SW480 (cell line): ENCODE measurements around the gene CEP350.

ENCODE experiments used
- DNase-seq: peaks from one replicate; pipeline ENCODE4 v3.0.0-alpha.2; 2016; ENCODE audit warnings: low spot score

The CEP350 gene

GRCh38 chr1:179954493-179955286 lies at the start of gene CEP350:
TSS of gene CEP350 (plus strand) at chr1:179954810. CDS start at chr1:179986182, 31,372 bp downstream.
- DNase-seq = peak; percentile 98

- no peak for DNase-seq
These were observed 43.7 kb upstream of the CEP350 start for GRCh38 chr1:179910934-179911333.

- no peak for DNase-seq
These were observed 42.8 kb upstream of the CEP350 start for GRCh38 chr1:179911812-179912211.

GRCh38 chr1:179917601-179918429 lies 36.8 kb upstream of the CEP350 start:
- peak; percentile 88 for DNase-seq

- peak; percentile 52 for DNase-seq
These were observed 33.1 kb upstream of the CEP350 start for GRCh38 chr1:179921472-179921871.

GRCh38 chr1:179921981-179922872 lies 32.4 kb upstream of the CEP350 start:
- DNase-seq = peak; percentile 83

GRCh38 chr1:179923029-179923428 lies 31.6 kb upstream of the CEP350 start:
- DNase-seq = no peak

GRCh38 chr1:179924268-179924667 lies 30.3 kb upstream of the CEP350 start:
- no peak for DNase-seq

GRCh38 chr1:179925302-179925701 lies 29.3 kb upstream of the CEP350 start:
- DNase-seq = no peak

- DNase-seq = peak; percentile 17
These were observed 28.4 kb upstream of the CEP350 start for GRCh38 chr1:179925922-179926849.

GRCh38 chr1:179926850-179927205 lies 27.8 kb upstream of the CEP350 start:
- no peak for DNase-seq

- DNase-seq = no peak
These were observed 24.4 kb upstream of the CEP350 start for GRCh38 chr1:179929955-179930798.

- DNase-seq = no peak
These were observed 23.7 kb upstream of the CEP350 start for GRCh38 chr1:179930867-179931266.

GRCh38 chr1:179933219-179933618 lies 21.4 kb upstream of the CEP350 start:
- DNase-seq = no peak

- DNase-seq = no peak
These were observed 18.6 kb upstream of the CEP350 start for GRCh38 chr1:179935909-179936496.

GRCh38 chr1:179937668-179938254 lies 16.8 kb upstream of the CEP350 start:
- no peak for DNase-seq

- no peak for DNase-seq
These were observed 15.9 kb upstream of the CEP350 start for GRCh38 chr1:179938752-179939151.

GRCh38 chr1:179939941-179940340 lies 14.7 kb upstream of the CEP350 start:
- DNase-seq = no peak

- no peak for DNase-seq
These were observed 13.2 kb upstream of the CEP350 start for GRCh38 chr1:179941454-179941853.
